ENCODE data around the gene MYH9. TPM values are rescaled to one million over a fixed set of nuclear protein-coding genes. Genes with fewer than 3 reads are reported as not detected.
"Not testable (repeated sequence)": the region's sequence is repeated elsewhere in the genome, so short reads cannot be mapped to it uniquely, and the experiment has no call there.

MYH9 gene
- polyA plus RNA-seq, 1 experiment = 338 TPM

DNA sequence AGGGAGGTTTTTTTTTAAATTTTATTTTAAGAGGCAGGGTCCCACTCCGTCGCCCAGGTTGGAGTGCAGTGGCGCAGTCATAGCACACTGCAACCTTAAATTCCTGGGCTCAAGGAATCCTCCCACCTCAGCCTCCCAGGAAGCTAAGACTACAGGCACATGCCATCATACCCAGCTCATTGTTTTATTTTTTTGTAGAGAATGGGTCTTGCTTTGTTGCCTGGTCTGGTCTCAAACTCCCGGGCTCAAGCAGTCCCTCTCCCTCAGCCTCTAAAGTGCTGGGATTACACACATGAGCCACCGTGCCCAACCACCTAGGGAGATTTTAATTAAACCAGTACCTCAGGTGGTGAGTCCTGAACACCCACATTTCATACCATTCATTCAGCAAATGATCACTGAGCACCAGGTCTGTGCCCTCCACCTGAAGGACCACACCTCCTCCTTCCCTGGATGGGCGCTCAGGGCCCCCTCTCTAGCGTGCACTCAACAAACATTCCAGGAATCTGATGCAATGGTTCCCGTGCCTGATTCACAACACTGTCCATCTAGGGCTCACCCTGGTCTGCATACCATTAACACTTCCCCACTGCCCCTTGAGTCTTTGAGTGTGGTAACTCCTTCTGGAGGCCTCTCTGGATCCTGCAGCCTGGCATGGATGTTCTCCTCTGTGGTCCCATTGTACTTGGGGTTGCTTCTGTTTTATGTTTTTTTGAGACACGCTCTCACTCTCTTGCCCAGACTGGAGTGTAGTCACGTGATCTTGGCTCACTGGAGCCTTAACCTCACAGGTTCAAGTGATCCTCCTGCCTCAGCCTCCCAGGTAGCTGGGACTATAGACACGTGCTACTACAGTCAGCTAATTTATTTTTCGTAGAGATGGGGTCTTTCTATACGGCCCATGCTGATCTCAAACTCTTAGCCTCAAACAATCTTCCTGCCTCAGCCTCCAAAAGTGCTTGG lies 9.6 kb upstream of the MYH9 start:
- Histone ChIP-seq H3K27ac (ENCODE audit: low read depth, low read length) (peak overlapping the region; percentile 77), H3K9me3 (ENCODE audit: control insufficient read depth, insufficient read depth, low read length) (no peaks in the 10 kb centered on the region), H3K27me3 (ENCODE audit: control insufficient read depth, insufficient read depth, low read length) (no peaks in the 10 kb centered on the region), H3K4me3 (ENCODE audit: low read depth, low read length) (no peak overlapping the region)
- ChIA-PET CTCF (interaction anchor here (0.7 to 1.0 kb wide), 3 partner anchors 33 to 98 kb away, joined by 3 to 6 read pairs (median 3); no protein-coding TSS in a partner anchor), POLR2A (interaction anchor here (0.6 to 1.8 kb wide), 2 partner anchors 9 to 34 kb away, joined by 3 to 7 read pairs; partner anchors contain the start of gene MYH9)
- TF ChIP-seq, protein P1, sequence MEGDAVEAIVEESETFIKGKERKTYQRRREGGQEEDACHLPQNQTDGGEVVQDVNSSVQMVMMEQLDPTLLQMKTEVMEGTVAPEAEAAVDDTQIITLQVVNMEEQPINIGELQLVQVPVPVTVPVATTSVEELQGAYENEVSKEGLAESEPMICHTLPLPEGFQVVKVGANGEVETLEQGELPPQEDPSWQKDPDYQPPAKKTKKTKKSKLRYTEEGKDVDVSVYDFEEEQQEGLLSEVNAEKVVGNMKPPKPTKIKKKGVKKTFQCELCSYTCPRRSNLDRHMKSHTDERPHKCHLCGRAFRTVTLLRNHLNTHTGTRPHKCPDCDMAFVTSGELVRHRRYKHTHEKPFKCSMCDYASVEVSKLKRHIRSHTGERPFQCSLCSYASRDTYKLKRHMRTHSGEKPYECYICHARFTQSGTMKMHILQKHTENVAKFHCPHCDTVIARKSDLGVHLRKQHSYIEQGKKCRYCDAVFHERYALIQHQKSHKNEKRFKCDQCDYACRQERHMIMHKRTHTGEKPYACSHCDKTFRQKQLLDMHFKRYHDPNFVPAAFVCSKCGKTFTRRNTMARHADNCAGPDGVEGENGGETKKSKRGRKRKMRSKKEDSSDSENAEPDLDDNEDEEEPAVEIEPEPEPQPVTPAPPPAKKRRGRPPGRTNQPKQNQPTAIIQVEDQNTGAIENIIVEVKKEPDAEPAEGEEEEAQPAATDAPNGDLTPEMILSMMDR (IDR thresholded peaks at IDR 0.05; ENCODE audit: low read depth, low read length) = no peak
- DNase-seq (ENCODE audit: low read depth, low spot score) = no peak

DNA sequence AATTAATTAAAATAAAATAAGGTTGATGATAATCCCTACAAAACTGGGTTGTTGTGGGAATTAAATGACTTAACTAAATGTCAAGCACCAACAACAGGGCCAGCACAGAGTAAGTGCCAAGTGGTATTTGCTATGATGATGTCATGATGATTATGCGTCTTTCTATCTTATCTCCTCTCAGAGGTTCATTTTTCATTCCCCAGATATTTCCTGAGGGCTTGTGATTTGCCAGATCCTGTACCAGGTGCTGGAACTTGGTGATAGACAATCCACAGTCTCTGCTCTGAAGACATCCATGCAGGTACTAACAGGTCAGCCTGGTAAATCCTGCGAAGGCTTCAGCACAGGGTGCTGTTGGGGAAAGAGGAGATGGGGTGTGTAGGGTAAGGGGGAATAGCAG lies 8.1 kb upstream of the MYH9 start:
- ChIA-PET CTCF (no interaction called here), POLR2A (interaction anchor here (1.8 kb wide), 1 partner anchor 8 kb away, joined by 7 read pairs; the partner anchor contains the start of gene MYH9)
- Histone ChIP-seq H3K9me3 (ENCODE audit: control insufficient read depth, insufficient read depth, low read length) (no peaks in the 10 kb centered on the region), H3K4me3 (ENCODE audit: low read depth, low read length) (no peak overlapping the region), H3K27me3 (ENCODE audit: control insufficient read depth, insufficient read depth, low read length) (no peaks in the 10 kb centered on the region), H3K27ac (ENCODE audit: low read depth, low read length) (peak overlapping the region; percentile 57)
- no peak for DNase-seq (ENCODE audit: low read depth, low spot score)
- TF ChIP-seq, protein P1 (IDR thresholded peaks at IDR 0.05; ENCODE audit: low read depth, low read length) = no peak

DNA sequence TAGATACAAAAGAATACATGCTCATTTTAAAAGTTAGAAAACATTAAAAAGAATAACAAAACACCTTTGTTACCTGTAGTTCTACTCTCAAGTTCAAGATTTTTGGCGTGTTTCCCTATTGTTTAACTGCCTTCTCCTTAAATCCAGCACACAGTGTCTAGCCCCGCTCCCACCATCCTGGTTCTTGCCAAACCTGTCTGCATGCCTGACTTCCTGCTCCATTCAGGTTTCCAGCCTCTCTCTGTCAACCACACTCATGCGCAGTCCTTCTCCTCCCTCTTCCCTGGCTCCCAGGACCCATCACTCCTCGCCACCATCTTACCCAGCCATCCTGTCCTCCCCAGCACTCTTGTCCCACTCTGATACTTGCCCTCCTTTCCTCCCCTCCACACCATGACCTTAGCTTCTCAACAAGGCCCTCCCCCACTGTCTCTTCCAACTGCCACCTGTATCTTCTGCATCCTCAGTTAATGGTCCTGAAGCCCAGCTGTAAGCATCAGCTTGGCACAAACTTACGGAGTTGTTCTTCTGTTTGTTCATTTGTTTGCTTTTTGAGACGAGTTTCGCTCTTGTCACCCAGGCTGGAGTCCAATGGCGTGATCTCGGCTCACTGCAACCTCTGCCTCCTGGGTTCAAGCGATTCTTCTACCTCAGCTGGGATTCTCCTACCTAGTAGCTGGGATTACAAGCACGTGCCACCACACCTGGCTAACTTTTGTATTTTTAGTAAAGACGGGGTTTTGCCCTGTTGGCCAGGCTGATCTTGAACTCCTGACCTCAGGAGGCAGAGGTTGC lies 7.5 kb upstream of the MYH9 start:
- Histone ChIP-seq H3K9me3 (ENCODE audit: control insufficient read depth, insufficient read depth, low read length) (no peaks in the 10 kb centered on the region), H3K27ac (ENCODE audit: low read depth, low read length) (no peak overlapping the region), H3K4me3 (ENCODE audit: low read depth, low read length) (no peak overlapping the region), H3K27me3 (ENCODE audit: control insufficient read depth, insufficient read depth, low read length) (no peaks in the 10 kb centered on the region)
- CTCF ChIA-PET = no interaction called here
- TF ChIP-seq, protein P1 (IDR thresholded peaks at IDR 0.05; ENCODE audit: low read depth, low read length) = no peak
- no peak for DNase-seq (ENCODE audit: low read depth, low spot score)
- POLR2A ChIA-PET = no interaction called here

DNA sequence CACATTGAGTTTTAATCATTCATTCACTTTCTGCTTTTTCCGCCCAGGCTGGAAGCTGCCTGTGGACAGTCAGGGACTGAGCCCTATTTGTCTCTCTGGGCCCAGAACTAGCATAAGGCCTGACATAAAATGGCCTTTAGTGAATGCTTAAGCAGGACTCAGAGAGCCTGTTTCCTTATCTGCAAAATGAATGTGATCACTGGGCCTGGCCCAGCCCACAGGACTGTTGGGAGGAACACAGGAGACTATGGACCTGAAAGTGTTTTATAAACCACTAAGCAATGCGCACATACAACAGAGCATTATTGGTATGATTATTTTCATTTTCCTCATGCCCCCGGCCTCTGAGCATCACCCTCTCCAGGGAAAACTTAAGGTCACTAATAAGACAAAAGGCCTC lies 3.9 kb upstream of the MYH9 start:
- no peaks in the 10 kb centered on the region for H3K27me3 ChIP-seq (ENCODE audit: control insufficient read depth, insufficient read depth, low read length)
- TF ChIP-seq, protein P1 (IDR thresholded peaks at IDR 0.05; ENCODE audit: low read depth, low read length) = no peak
- POLR2A ChIA-PET = no interaction called here
- H3K9me3 ChIP-seq (ENCODE audit: control insufficient read depth, insufficient read depth, low read length) = peaks cover under 1% of the 10 kb centered on the region; the same call in 1 of the 2 replicates
- CTCF ChIA-PET = no interaction called here
- no peak for DNase-seq (ENCODE audit: low read depth, low spot score)
- H3K4me3 ChIP-seq (ENCODE audit: low read depth, low read length) = no peak overlapping the region
- H3K27ac ChIP-seq (ENCODE audit: low read depth, low read length) = no peak overlapping the region

DNA sequence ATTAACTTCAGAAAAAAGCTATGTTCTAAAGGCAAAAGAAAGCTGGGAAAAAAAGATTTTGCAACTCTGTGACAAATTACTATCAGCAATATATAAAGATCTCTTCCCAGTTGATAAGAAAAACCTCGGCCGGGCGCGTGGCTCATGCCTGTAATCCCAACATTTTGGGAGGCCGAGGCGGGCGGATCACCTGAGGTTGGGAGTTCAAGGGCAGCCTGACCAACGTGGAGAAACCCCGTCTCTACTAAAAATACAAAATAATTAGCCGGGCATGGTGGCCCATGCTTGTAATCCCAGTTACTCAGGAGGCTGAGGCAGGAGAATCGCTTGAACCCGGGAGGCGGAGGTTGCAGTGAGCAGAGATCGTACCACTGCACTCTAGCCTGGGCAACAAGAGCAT lies 1.4 kb upstream of the MYH9 start:
- H3K9me3 ChIP-seq (ENCODE audit: control insufficient read depth, insufficient read depth, low read length); H3K27me3 ChIP-seq (ENCODE audit: control insufficient read depth, insufficient read depth, low read length); DNase-seq (ENCODE audit: low read depth, low spot score); CTCF ChIA-PET; H3K27ac ChIP-seq (ENCODE audit: low read depth, low read length): not testable (repeated sequence)
- POLR2A ChIA-PET = interaction anchor here (1.8 to 3.6 kb wide), 4 partner anchors 8 to 79 kb away, joined by 7 to 88 read pairs (median 28); no protein-coding TSS in a partner anchor
- peak overlapping the region; percentile 62; the same call in 1 of the 2 replicates for H3K4me3 ChIP-seq (ENCODE audit: low read depth, low read length)

Data from AG04450 (cell line).